ENCODE results near the gene SPATA1. TPM values are rescaled to one million over a fixed set of nuclear protein-coding genes. Genes with fewer than 3 reads are reported as not detected.

Gene SPATA1
- total and polyA plus RNA-seq, 2 donors (not counting 1 experiment from before 2014, with no cell fraction given): 0.96 to 1.7 TPM

- Histone ChIP-seq H3K27ac (ENCODE audit: insufficient read depth, low read length) (no peak overlapping the region), H3K9ac (ENCODE audit: insufficient read depth, low read length) (no peak overlapping the region), H3K27me3 (ENCODE audit: control insufficient read depth, insufficient read depth, low read length) (no peaks in the 10 kb centered on the region), H4K20me1 (ENCODE audit: control insufficient read depth, extremely low read depth, insufficient read depth, low read length) (no peaks in the 10 kb centered on the region), H3K36me3 (ENCODE audit: control insufficient read depth, insufficient read depth, low read length) (no peaks in the 10 kb centered on the region), H3K79me2 (ENCODE audit: control insufficient read depth, insufficient read depth, low read length) (peaks cover 26% of the 10 kb centered on the region), H3K9me3 (ENCODE audit: control insufficient read depth, insufficient read depth, low read depth, low read length) (no peaks in the 10 kb centered on the region), H3K4me3 (replicated peaks in 1 of 4; ENCODE audit: control extremely low read depth in 1 of 4, insufficient read depth in 1 of 4, low read depth in 3 of 4, low read length in 4 of 4) (peak overlapping the region in 3 of 4 experiments; percentile 84 to 98 (median 93)), H2AFZ (ENCODE audit: low read length) (no peak overlapping the region), H3K4me2 (ENCODE audit: extremely low read depth, insufficient read depth, low read length) (peak overlapping the region; percentile 97), H3K4me1 (ENCODE audit: control insufficient read depth, extremely low read depth, insufficient read depth, low read length) (peaks cover 2% of the 10 kb centered on the region)
- TF ChIP-seq CTCF (conservative IDR thresholded peaks at IDR 0.05 in 1 of 2, IDR thresholded peaks at IDR 0.05 in 1 of 2; ENCODE audit: low read depth in 1 of 2, low read length in 2 of 2) (no peak), EZH2 (IDR thresholded peaks at IDR 0.05; ENCODE audit: low read length, missing control alignments) (no peak)
- no peak for DNase-seq (ENCODE audit: low read depth in 2 of 2)
These were observed 25.5 kb upstream of the SPATA1 start for GRCh38 chr1:84480650-84481049.

GRCh38 chr1:84481317-84481716 is 24.9 kb upstream of the SPATA1 start:
- TF ChIP-seq EZH2 (IDR thresholded peaks at IDR 0.05; ENCODE audit: low read length, missing control alignments): no peak
- no peak for TF ChIP-seq CTCF (conservative IDR thresholded peaks at IDR 0.05 in 1 of 2, IDR thresholded peaks at IDR 0.05 in 1 of 2; ENCODE audit: low read depth in 1 of 2, low read length in 2 of 2)
- H3K79me2 ChIP-seq (ENCODE audit: control insufficient read depth, insufficient read depth, low read length): peaks cover 30% of the 10 kb centered on the region

GRCh38 chr1:84488107-84488506 is 18.1 kb upstream of the SPATA1 start:
- H3K9ac ChIP-seq (ENCODE audit: insufficient read depth, low read length): no peak overlapping the region
- no peak overlapping the region for H3K4me2 ChIP-seq (ENCODE audit: extremely low read depth, insufficient read depth, low read length)
- no peak for TF ChIP-seq EZH2 (IDR thresholded peaks at IDR 0.05; ENCODE audit: low read length, missing control alignments)
- TF ChIP-seq CTCF (conservative IDR thresholded peaks at IDR 0.05 in 1 of 2, IDR thresholded peaks at IDR 0.05 in 1 of 2; ENCODE audit: low read depth in 1 of 2, low read length in 2 of 2): no peak
- H3K27me3 ChIP-seq (ENCODE audit: control insufficient read depth, insufficient read depth, low read length): no peaks in the 10 kb centered on the region
- peaks cover 8% of the 10 kb centered on the region for H3K79me2 ChIP-seq (ENCODE audit: control insufficient read depth, insufficient read depth, low read length)
- H3K9me3 ChIP-seq (ENCODE audit: control insufficient read depth, insufficient read depth, low read depth, low read length): no peaks in the 10 kb centered on the region
- peaks cover 4% of the 10 kb centered on the region for H3K36me3 ChIP-seq (ENCODE audit: control insufficient read depth, insufficient read depth, low read length)
- H3K4me1 ChIP-seq (ENCODE audit: control insufficient read depth, extremely low read depth, insufficient read depth, low read length): no peaks in the 10 kb centered on the region
- DNase-seq (ENCODE audit: low read depth in 2 of 2): no peak
- no peaks in the 10 kb centered on the region for H4K20me1 ChIP-seq (ENCODE audit: control insufficient read depth, extremely low read depth, insufficient read depth, low read length)
- no peak overlapping the region for H2AFZ ChIP-seq (ENCODE audit: low read length)
- no peak overlapping the region for H3K4me3 ChIP-seq (replicated peaks in 1 of 4; ENCODE audit: control extremely low read depth in 1 of 4, insufficient read depth in 1 of 4, low read depth in 3 of 4, low read length in 4 of 4)
- no peak overlapping the region for H3K27ac ChIP-seq (ENCODE audit: insufficient read depth, low read length)

More at GRCh38 chr1:84481317-84481716, 24.9 kb upstream of the SPATA1 start:
- Histone ChIP-seq H3K4me3 (replicated peaks in 1 of 4; ENCODE audit: control extremely low read depth in 1 of 4, insufficient read depth in 1 of 4, low read depth in 3 of 4, low read length in 4 of 4) (no peak overlapping the region), H3K9me3 (ENCODE audit: control insufficient read depth, insufficient read depth, low read depth, low read length) (no peaks in the 10 kb centered on the region), H3K36me3 (ENCODE audit: control insufficient read depth, insufficient read depth, low read length) (no peaks in the 10 kb centered on the region), H3K27ac (ENCODE audit: insufficient read depth, low read length) (no peak overlapping the region), H3K9ac (ENCODE audit: insufficient read depth, low read length) (no peak overlapping the region), H2AFZ (ENCODE audit: low read length) (no peak overlapping the region), H3K4me1 (ENCODE audit: control insufficient read depth, extremely low read depth, insufficient read depth, low read length) (peaks cover 2% of the 10 kb centered on the region), H3K4me2 (ENCODE audit: extremely low read depth, insufficient read depth, low read length) (peak overlapping the region; percentile 77), H4K20me1 (ENCODE audit: control insufficient read depth, extremely low read depth, insufficient read depth, low read length) (no peaks in the 10 kb centered on the region), H3K27me3 (ENCODE audit: control insufficient read depth, insufficient read depth, low read length) (no peaks in the 10 kb centered on the region)
- DNase-seq (ENCODE audit: low read depth in 2 of 2): no peak

Measured in fibroblast of lung (primary cell).